Stimulated activated CD8-positive, alpha-beta memory T cell treated with anti-CD3 and anti-CD28 coated beads, Interleukin-12 subunit alpha, Interleukin-12 subunit beta, amount 100 ng/mL, for 1 hour (primary cell): ENCODE data around the gene CLEC2B.
"Not testable (repeated sequence)": the region's sequence is repeated elsewhere in the genome, so short reads cannot be mapped to it uniquely, and the experiment has no call there.

Experiments used
- DNase-seq: peaks from one replicate; pipeline ENCODE4 v3.0.0-alpha.2; 2020; ENCODE audit warnings: low read depth

The CLEC2B gene

GRCh38 chr12:9869307-9870161 lies at the start of gene CLEC2B:
CLEC2B (minus strand) TSS chr12:9869354.
- no peak for DNase-seq

GRCh38 chr12:9911708-9912107 lies 42.6 kb upstream of the CLEC2B start:
- DNase-seq: no peak

GRCh38 chr12:9910716-9911421 lies 41.7 kb upstream of the CLEC2B start:
- no peak for DNase-seq

DNA sequence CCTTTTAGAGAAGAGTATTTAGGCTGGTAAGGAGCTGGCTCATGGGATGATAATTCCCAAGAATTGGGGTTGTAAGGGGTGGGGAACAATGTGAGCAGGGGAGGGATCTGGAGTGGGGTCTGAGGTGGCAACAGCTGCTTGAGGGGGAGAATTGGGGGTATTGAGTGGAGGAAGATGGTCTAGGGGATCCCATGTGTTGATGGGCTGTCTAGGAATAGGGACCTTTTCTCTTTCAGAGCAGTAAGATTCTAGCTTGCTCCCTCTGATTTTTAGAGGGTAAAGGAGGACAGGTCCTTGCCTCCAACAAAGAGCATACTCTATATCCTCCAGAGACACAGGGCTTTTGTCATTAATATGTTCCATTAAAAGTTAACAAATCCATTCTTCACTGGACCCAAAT lies 40.6 kb upstream of the CLEC2B start:
- DNase-seq: no peak

DNA sequence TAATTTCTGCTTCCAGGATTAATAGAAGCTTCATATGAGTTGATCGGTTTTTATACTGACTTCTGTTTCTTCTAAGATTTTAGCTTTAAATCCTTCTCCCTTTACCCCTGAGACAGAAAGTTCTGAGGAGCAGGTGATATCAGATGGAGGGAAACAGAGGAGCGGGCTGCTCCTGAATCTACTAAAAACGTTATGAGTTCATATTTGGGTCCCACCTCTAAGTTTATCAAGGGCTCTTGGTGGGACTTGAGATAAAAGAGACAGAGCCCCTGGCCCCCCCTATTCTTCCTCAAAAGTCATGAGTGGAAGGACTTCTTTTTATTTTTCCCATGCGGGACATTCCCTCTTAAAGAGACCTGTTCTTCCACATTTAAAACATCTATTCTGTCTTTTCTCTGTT lies 39.2 kb upstream of the CLEC2B start:
- no peak for DNase-seq

DNA sequence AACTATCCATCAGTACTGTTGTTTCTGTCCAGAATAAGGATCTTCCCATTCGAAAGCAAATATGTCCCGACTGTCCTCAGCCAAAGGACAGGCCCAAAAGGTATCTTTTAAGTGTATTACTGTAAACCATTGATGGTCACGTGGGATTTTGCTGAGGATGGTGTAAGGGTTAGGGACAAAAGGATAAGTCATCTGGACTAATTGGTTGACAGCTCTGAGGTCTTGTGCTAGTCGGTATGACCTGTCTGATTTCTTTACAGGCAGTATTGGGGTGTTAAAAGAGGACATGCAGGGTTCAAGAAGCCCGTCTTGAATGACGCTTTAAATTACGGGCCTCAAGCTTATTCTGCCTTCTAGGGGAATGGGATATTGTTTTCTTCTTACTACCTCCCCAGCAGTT lies 38.6 kb upstream of the CLEC2B start:
- no peak for DNase-seq

DNA sequence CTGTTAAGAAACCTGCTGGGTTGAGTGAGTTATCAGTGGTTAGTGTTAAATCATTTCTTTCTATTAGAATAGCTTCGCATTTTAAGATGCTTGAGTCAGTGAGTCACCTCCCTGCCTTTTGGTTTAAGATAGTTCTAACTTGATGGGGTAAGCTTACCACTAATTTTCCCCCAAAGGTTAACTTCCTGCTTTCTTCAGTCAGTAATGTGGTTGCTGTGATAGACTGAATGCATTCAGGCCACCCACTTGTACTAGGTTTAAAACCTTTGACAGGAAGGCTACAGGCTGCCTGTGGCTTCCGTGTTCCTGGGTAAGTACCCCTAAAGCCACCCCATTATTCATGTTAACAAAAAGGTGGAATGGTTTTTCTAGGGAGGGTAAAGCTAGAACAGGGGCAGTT lies 37.7 kb upstream of the CLEC2B start:
- DNase-seq: peak; percentile 13

GRCh38 chr12:9902539-9903228 lies 33.5 kb upstream of the CLEC2B start:
- DNase-seq: no peak

- no peak for DNase-seq
Observed at GRCh38 chr12:9900930-9901329, 31.8 kb upstream of the CLEC2B start.

- DNase-seq: no peak
Observed at GRCh38 chr12:9899209-9899608, 30.1 kb upstream of the CLEC2B start.

- DNase-seq: no peak
Observed at GRCh38 chr12:9897535-9897934, 28.4 kb upstream of the CLEC2B start.

- DNase-seq: no peak
Observed at GRCh38 chr12:9895215-9895971, 26.2 kb upstream of the CLEC2B start.

DNA sequence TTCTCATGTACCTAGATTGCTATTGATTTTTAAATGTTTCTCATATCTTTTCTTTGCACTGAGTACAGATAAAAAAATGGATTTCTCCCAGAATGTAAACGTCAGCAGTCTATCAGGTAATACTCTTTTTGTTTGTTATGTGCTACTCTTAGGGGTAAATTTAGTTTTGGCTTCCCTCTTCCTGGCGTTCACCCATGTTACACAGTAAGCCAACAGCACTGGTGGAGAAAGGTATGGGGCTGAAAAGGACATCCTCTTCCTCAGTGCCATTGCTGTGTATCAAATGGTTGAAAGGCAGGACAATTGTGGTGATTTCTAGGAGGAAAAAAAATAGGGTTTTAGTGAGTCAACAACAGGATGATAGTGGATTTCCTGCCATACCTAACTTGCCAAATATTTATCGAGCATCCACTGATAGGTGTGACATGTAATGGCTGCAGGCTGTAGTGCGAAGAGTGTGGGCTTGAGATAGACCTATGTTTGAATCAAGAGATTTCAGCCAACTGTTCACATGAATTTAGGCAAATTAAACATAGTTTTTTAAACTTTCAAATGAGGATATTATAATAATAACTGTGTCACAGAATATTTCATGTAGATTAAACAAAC lies 19.6 kb upstream of the CLEC2B start:
- no peak for DNase-seq

DNA sequence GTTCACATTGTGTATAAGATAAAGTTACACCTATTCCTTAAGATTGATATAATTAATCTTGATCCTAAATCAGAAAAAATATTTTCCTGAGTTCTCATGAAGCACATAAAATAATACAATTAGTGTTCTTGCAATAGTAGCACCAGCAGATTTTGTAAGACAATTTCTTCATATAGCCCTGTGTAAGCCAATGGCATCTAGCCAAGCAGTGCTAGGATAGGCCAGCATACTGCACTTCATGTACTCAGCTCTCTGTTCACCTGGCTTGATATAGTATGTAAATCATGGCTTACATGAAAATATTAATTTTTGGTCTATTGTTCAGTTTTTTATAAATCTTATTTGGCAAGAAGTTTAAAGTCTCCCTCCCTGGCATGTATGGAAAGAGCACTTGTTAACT lies 14.0 kb upstream of the CLEC2B start:
- DNase-seq: no peak

GRCh38 chr12:9881988-9882387 lies 12.8 kb upstream of the CLEC2B start:
- no peak for DNase-seq

GRCh38 chr12:9881246-9881645 lies 12.1 kb upstream of the CLEC2B start, which contains the start of gene KLRF2:
KLRF2 (plus strand) TSS chr12:9881489; CDS start chr12:9881596, 107 bp downstream.
- no peak for DNase-seq

- no peak for DNase-seq
Observed at GRCh38 chr12:9880532-9881078, 11.5 kb upstream of the CLEC2B start.

- DNase-seq: not testable (repeated sequence)
Observed at GRCh38 chr12:9876120-9876519, 7.0 kb upstream of the CLEC2B start.

DNA sequence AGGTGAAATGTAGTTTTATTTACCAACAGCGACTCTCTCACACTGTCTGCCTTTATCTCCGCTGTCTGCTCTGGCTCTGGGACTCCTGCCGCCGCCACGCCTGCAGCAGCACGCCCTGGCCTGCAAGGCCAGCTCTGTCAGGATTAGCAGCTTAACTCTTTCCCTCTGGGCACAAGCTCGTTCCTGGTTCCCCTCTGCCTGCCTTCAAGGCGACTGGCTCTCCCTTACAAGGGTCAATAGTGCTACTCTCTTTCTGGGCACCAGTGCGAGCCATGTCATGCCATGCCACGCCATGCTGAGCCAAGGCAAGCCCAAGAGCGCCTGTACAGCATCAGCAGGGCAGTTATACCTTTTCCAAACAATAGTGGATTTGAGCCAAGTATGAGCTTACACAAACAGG lies 3.6 kb upstream of the CLEC2B start:
- DNase-seq: no peak

DNA sequence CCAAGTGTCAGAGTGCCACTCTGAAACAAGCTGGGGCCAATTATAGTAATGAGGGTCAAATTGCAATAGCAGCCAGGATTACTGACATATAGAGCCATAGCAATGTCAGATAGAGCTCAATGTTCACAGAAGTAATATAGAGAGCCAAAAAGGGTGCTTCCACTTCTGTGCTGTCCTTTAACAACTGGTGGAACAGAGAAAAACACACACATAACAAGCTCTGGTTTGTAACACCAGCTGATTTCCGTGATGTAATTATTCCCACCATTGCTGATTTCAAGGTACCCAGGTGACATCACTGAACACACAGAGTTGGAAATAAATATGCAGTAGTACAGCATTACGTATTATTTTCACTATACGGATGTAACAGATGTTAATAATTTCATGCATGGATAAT lies 3.0 kb upstream of the CLEC2B start:
- DNase-seq: no peak

- no peak for DNase-seq
Observed at GRCh38 chr12:9870286-9870866, 1.2 kb upstream of the CLEC2B start.
